HG03095 (cell line): ENCODE measurements around the gene SOBP.
A peak's percentile ranks its signal among the peaks of the same experiment; 100 is the strongest.

Experiments used
- ATAC-seq: cut with Tn5 transposase; IDR thresholded peaks from one replicate; pipeline ENCODE4 v1.9.1; 2021; ENCODE audit warnings: moderate library complexity; ENCODE audit not compliant: unreplicated experiment

Gene SOBP

DNA sequence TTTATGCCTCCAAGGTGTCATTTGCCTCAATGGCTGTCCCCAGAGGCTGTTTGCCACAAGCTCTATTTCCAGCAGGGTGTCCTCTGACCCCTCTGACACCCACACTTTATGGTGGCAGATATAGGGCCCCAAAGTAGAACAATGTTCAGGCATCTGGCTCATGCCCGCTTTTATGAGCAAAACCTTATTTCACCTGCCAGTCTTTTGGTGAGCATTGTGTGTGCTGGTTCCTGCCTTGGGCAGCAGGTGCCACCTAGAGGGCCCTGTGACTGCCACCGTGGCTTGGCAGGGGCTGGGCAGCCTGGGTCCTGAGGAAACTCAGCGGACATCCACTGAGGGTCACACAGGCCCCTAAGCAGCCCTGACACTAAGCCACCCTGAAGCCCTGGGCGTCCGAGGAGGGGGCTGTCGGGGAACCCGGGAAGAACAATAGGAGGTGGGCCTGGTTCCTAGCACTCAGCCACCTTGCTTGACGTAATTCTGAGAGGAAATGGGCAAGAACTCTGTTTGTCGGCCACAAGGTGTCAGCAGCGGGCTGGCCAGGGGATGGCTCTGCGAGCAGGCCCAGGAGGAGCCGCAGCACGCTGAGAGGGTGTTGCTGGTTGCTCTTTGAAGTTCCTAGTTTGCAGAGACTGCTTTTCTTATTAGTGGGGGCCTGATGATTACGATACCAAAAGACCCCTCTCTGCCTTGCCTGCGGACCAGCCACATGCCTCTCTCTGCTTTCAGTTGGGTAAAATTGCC lies 185.2 kb downstream of the SOBP start:
- peak; percentile 82 for ATAC-seq

DNA sequence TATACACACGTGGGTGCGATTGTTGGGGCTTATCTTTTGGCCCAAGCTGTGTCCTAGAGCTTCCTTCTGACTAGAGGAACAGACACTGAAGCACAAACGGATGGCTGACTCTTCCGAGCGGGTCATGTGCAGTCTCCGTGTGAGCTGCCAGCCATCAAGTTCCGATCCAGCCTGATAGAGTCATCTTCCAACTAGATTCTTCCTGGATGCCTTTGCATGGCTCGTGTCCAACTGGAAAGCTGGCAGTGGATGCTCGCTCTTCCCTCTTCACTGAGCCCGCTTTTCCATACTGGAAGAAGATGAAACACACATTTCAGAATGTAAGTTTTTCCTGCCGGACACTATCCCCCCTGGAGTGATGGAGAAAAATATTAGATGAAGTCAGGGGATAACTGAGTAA lies 186.1 kb downstream of the SOBP start:
- no peak for ATAC-seq

GRCh38 chr6:107677399-107677798 lies 187.5 kb downstream of the SOBP start:
- no peak for ATAC-seq

DNA sequence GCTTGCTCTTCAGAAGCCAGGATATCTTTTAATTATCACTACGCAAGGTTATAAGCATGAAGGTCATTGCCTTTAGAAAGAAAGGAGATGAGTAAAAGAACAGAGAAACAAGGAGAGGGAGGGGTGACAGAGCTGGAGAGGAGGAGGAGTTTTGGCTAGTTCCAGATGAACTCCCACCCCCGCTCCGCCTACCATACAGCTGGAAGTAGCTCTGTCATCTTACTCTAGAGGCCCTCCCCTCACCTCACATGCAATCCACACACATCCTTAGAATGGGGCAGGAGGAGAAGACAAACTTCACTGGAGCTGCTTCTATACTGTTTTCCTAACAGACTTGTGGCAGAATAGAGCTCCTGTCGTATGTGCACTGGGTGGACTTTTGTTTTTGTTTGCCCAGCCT lies 189.5 kb downstream of the SOBP start:
- ATAC-seq: no peak

DNA sequence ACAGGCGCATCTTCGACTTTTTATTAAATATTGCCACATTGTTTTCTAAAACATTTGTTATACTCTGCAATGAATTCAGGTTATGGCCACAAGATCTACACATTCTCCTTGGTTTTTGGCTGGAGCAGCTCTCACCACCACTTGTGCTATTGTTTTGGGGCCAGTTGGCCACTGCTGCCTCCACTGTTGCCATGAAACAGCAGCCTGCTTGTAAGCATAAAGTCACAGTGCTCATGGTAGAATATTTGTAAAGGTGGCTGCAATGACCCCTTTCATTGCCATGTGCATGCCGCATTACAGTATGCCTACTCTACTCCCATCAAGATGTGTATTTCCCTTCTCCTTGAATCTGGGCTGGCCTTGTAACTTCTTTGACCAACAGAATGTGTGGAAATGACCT lies 192.8 kb downstream of the SOBP start:
- ATAC-seq: no peak

DNA sequence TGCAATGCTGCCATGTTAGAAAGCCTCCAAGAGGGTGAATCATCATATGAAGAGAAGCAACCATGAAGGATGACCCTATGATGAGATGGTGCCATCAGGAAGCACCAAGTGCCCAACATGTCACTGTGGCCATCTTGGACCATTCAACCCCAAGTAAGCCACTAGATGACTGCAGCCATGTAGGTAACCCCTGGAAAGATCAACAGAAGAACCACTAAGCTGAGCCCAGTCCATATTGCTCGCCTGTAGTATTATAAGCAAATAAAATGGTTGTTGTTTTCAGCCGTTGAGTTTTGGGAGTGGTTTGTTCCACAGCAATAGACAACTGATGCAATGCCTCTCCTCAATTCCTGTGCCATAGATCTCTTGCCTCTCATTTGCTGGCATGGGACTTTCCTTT lies 193.3 kb downstream of the SOBP start:
- no peak for ATAC-seq

DNA sequence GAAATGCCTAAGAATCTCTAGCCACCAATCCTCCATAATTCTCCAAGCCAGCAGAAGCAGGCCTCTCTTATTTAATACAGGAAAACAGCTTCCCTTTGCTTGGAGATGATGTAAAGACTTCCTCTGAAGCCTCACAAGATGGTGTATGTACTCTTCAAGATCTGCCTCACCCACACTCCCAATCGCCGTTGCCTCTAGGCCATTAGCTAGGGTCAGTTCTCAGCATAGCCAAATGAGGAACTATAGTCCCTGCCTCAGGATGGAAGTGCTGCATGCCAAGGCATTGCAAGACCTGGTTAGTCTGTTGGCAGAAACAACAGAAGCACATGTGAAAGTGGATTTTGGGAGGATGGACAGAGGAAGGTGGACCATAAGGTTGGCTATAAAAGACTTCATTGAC lies 195.1 kb downstream of the SOBP start:
- no peak for ATAC-seq

DNA sequence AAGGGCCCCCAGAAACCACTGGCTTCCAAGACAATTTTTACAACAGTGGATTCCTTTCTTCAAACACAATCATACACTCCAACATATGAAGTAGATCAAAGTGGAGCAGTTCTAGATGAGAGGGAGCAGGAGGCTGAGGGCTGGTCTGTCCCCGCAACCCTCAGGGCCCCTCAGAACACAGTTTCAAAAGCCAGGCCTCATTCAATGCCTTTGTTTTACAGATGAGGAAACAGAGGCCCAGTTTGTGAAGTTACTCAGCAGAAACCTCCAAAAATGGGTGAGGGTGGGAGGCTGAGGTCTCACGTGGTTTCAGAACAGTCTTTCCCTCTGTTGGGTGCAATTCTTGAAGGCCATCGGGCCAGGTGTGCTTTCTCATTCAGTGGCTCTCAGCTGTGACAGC lies 199.3 kb downstream of the SOBP start:
- no peak for ATAC-seq

GRCh38 chr6:107689951-107690642 lies 200.2 kb downstream of the SOBP start:
- no peak for ATAC-seq

GRCh38 chr6:107690643-107691061 lies 200.7 kb downstream of the SOBP start:
- no peak for ATAC-seq

DNA sequence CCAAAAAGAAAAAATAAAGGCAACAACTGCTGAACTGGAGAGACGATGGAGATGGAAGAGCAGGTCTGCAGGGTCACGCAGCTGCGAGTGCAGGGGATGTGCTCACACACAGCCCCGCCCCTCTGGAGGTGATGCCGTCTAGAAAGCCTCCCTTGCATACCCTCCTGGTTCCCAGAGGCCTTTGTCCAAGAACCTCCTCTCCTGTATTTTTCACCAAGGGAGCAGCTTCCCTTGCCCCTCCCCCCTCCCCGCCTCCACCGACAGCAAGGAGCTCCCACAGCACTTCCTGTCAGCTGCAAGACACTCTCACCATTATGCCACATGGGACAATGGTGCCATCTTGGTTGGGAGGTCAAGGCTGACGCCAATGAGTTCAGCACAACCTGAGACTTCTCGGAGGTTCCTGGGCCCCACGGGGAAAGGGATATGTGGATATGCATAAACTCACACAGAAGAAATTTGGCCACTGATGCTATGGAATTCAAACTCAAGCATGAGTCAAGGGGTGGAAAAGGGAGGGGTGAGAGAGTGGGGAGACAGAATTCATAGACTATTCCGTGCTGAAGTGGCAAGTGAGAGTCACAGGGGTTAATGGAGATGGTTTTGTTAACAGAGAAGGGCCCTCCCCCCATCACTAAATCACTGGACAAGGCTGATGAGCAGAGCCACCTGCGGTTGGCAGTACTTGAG lies 201.3 kb downstream of the SOBP start:
- no peak for ATAC-seq

GRCh38 chr6:107692351-107692750 lies 202.4 kb downstream of the SOBP start:
- no peak for ATAC-seq

DNA sequence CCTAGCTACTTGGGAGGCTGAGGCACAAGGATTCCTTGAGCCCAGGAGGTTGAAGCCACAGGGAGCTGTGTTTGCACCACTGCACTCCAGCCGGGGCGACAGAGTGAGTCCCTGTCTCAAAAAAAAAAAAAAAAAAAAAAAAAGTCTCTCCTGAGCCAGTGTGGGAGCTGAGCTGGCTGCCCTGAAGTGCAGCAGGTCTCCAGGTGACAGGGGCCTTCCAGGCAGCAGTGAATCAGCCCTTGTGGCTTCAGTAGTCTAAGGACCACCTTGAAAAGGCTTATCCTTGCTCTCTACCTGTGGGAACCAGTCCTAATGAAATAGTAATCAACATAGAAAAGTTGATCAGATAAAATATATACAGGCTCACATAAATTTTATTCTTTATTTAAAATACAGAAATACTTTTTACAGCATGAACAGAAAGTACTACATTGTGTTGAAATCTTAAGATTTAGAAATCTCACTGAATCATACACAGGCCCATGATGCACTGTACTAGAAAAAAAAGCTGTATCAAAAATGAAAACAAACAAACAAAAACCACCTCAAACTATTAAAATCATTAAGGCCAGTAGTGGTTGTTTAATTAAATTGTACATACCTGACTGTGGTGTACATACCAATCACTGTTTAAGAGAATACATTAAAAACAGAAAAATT lies 205.3 kb downstream of the SOBP start:
- no peak for ATAC-seq

GRCh38 chr6:107697682-107698081 lies 207.8 kb downstream of the SOBP start:
- ATAC-seq: no peak

DNA sequence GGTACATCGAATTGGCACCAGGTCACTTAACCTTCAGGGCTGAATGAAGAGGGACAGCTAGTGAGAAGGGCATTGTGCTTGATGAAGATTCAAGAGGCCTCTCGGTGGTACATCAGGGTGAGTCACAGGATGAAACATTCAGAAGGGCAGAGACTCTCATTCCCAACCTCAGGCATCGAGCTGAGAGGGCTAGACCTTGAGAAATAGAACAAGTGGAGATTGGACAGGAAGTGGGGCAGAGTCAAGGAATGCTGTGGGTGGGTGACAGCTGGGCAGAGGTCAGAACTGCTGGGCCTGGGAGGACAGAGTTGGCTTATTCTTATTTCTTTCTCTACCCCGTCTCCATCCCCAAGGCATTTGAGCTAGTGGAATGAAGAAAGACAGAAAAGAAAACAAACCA lies 208.2 kb downstream of the SOBP start:
- no peak for ATAC-seq

- no peak for ATAC-seq
Observed at GRCh38 chr6:107699254-107699653, 209.3 kb downstream of the SOBP start.

DNA sequence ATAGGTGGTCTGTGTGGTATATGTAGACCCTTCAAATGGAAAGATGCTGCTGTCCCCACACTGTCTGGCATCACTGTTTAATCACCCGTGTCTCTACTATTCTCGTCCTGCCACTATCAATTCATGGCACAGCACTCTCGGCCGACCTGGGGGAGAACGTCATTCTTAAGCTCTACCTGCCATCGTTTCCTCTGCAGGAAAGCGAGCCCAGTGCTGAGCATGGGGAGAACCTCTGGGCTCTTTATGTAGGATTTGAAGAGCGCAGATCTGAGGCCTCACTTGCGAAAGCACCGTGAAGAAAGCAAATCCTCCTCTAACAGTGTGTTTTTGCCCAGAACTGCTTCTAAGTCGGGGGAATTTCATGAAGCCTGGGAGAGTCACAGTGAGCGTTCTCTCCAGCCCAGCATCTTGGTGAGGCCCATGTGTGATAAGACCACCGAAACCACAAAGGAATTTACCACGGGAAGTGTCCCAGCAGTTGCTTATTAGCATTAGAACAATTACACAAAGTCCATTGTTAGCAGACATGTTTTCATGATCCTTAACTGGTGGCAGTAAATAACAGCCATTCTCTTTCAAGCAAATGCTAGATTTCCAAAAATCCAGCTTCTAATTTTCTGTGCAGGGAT lies 209.9 kb downstream of the SOBP start:
- ATAC-seq: no peak

DNA sequence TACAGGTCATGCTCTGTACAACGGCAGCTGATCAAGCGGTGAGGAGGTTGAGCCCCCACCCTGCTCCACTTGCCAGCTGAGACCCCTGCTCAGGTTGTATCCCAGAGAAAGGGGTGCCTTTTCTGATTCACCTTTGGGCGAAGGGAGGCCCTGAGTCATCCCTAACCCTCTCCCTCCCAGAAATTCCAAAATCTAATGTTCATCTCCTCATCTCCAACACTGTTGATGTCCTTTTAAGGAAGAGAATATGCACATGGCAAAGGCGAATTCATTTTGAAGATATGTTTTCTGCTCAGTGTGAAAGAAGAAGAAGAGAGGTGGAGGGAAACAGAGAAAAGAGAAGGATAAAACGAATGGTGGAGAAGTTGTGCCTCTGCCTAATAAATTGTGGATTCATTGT lies 213.7 kb downstream of the SOBP start:
- no peak for ATAC-seq

- ATAC-seq: no peak
Observed at GRCh38 chr6:107704347-107705013, 214.6 kb downstream of the SOBP start.

DNA sequence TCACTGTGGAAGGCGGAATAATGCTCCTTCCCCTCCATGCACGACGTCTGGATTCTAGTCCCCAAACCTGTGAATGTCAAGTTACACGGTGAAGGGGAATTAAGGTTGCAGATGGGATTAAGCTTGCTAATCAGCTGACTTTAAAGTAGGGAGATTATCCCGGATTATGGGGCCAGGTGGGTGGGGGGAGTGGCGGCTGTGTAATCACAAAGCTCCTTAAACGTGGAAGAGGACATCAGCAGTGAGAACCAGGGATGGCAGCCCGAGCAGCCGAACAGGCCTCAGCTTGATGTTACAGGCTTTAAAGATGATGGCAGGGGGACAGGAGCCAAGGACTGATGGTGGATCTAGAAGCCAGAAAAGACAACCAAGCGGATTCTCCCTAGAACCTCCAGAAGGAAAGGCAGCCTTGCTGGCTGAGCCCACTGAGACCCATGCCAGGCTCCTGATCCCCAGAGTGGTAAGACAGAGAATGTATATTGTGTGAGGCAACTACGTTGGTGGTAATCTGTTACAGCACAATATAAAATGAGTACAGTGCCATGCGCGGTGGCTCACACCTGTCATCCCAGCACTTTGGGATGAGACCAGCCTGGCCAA lies 216.7 kb downstream of the SOBP start:
- no peak for ATAC-seq
